GM18519 (cell line): ENCODE measurements around the gene ZNF610.
"Not testable (repeated sequence)": the region's sequence is repeated elsewhere in the genome, so short reads cannot be mapped to it uniquely, and the experiment has no call there.

Source experiments
- ATAC-seq: cut with Tn5 transposase; IDR thresholded peaks from one replicate; pipeline ENCODE4 v1.9.1; 2021; ENCODE audit warnings: mild to moderate bottlenecking, moderate library complexity; ENCODE audit not compliant: unreplicated experiment, low FRiP score

The ZNF610 gene

GRCh38 chr19:52336117-52336790, at the start of gene ZNF610:
ZNF610 (plus strand) TSS chr19:52336243; CDS start chr19:52349173, 12,930 bp downstream.
- no peak for ATAC-seq

- ATAC-seq = no peak
Measured at GRCh38 chr19:52286256-52286655, 49.8 kb upstream of the ZNF610 start.

GRCh38 chr19:52291781-52292180, 44.3 kb upstream of the ZNF610 start:
- no peak for ATAC-seq

- not testable (repeated sequence) for ATAC-seq
Measured at GRCh38 chr19:52292946-52293345, 43.1 kb upstream of the ZNF610 start.

- no peak for ATAC-seq
Measured at GRCh38 chr19:52296400-52296772, 39.7 kb upstream of the ZNF610 start.

GRCh38 chr19:52296773-52297600, 39.1 kb upstream of the ZNF610 start, which contains the start of gene ZNF480:
ZNF480 (plus strand) TSS chr19:52297169; CDS start chr19:52300413, 3,244 bp downstream.
- no peak for ATAC-seq

GRCh38 chr19:52297601-52298364, 38.3 kb upstream of the ZNF610 start:
- no peak for ATAC-seq

GRCh38 chr19:52307275-52307674, 28.8 kb upstream of the ZNF610 start:
- ATAC-seq = no peak

- ATAC-seq = no peak
Measured at GRCh38 chr19:52322429-52322828, 13.6 kb upstream of the ZNF610 start.

GRCh38 chr19:52331757-52332156, 4.3 kb upstream of the ZNF610 start:
- no peak for ATAC-seq

GRCh38 chr19:52335768-52336116, 301 bp upstream of the ZNF610 start:
- no peak for ATAC-seq

- ATAC-seq = no peak
Measured at GRCh38 chr19:52336791-52337381, 843 bp downstream of the ZNF610 start.

- ATAC-seq = not testable (repeated sequence)
Measured at GRCh38 chr19:52339022-52339421, 3.0 kb downstream of the ZNF610 start.

GRCh38 chr19:52343548-52343947, 7.5 kb downstream of the ZNF610 start:
- no peak for ATAC-seq

GRCh38 chr19:52345162-52345561, 9.1 kb downstream of the ZNF610 start:
- ATAC-seq = no peak

GRCh38 chr19:52351512-52351911, 15.5 kb downstream of the ZNF610 start:
- no peak for ATAC-seq

GRCh38 chr19:52366414-52366824, 30.4 kb downstream of the ZNF610 start:
- no peak for ATAC-seq

- ATAC-seq = no peak
Measured at GRCh38 chr19:52369559-52370340, 33.7 kb downstream of the ZNF610 start, which contains the start of gene ZNF880. ZNF880 (plus strand) TSS chr19:52369923; CDS start chr19:52369966, 43 bp downstream.

- ATAC-seq = no peak
Measured at GRCh38 chr19:52370341-52370710, 34.3 kb downstream of the ZNF610 start.

- no peak for ATAC-seq
Measured at GRCh38 chr19:52391135-52391534, 55.1 kb downstream of the ZNF610 start.
